RWPE2 (cell line): Measurements from ENCODE around the gene PCYT1A.

ENCODE experiments used
- ATAC-seq: fragments of 200-7000 bp; cut with Tn5 transposase; 3 replicates; pipeline ENCODE4 v1.9.1; 2021; ENCODE audit warnings: low read depth
- DNase-seq: peaks from one replicate; pipeline ENCODE4 v3.0.0-alpha.2; 2020; ENCODE audit warnings: low spot score
- H3K27ac ChIP-seq: fragments of 450-650 bp; 2 replicates; pipeline ENCODE4 v1.5.1; 2017; ENCODE audit warnings: mild to moderate bottlenecking; ENCODE audit not compliant: poor library complexity, severe bottlenecking
- H3K27me3 ChIP-seq: fragments of 250-450 bp; sonication (Bioruptor Pico); 2 replicates; pipeline ENCODE4 v1.5.1; 2021; ENCODE audit warnings: mild to moderate bottlenecking, moderate library complexity; ENCODE audit not compliant: insufficient read depth, poor library complexity, severe bottlenecking
- H3K36me3 ChIP-seq: fragments of 250-450 bp; sonication (Bioruptor Pico); 2 replicates; pipeline ENCODE4 v1.5.1; 2020; ENCODE audit warnings: low read depth, mild to moderate bottlenecking, moderate library complexity
- H3K4me1 ChIP-seq: fragments of 250-450 bp; sonication (Bioruptor Pico); 2 replicates; pipeline ENCODE4 v1.5.1; 2021; ENCODE audit warnings: mild to moderate bottlenecking, moderate library complexity; ENCODE audit not compliant: insufficient read depth, poor library complexity, severe bottlenecking
- H3K4me3 ChIP-seq: fragments of 250-450 bp; sonication (Bioruptor Pico); 2 replicates; pipeline ENCODE4 v1.5.1; 2021; ENCODE audit warnings: mild to moderate bottlenecking, moderate library complexity; ENCODE audit not compliant: severe bottlenecking
- H3K9me3 ChIP-seq: fragments of 250-450 bp; sonication (Bioruptor Pico); 2 replicates; pipeline ENCODE4 v1.5.1; 2021; ENCODE audit warnings: mild to moderate bottlenecking, moderate library complexity; ENCODE audit not compliant: severe bottlenecking
- CTCF ChIP-seq: fragments of 450-650 bp; IDR thresholded peaks from one replicate; pipeline ENCODE4 v1.5.1; 2017; ENCODE audit warnings: mild to moderate bottlenecking, moderate library complexity; ENCODE audit not compliant: poor library complexity, severe bottlenecking

Gene PCYT1A

GRCh38 chr3:196220587-196220986 is 66.9 kb downstream of the PCYT1A start:
- Histone ChIP-seq H3K27me3 (no peaks in the 10 kb centered on the region), H3K4me1 (peaks cover 6% of the 10 kb centered on the region), H3K27ac (no peak overlapping the region), H3K9me3 (no peaks in the 10 kb centered on the region), H3K4me3 (no peak overlapping the region), H3K36me3 (no peaks in the 10 kb centered on the region)
- no peak for DNase-seq
- no peak for ATAC-seq
- TF ChIP-seq CTCF = no peak

- no peaks in the 10 kb centered on the region for H3K36me3 ChIP-seq
- H3K9me3 ChIP-seq = no peaks in the 10 kb centered on the region
- no peak for DNase-seq
- no peaks in the 10 kb centered on the region for H3K27me3 ChIP-seq
- H3K4me3 ChIP-seq = no peak overlapping the region
- no peak for ATAC-seq
- peaks cover 6% of the 10 kb centered on the region for H3K4me1 ChIP-seq
- TF ChIP-seq CTCF = no peak
- no peak overlapping the region for H3K27ac ChIP-seq
These were observed 67.6 kb downstream of the PCYT1A start for GRCh38 chr3:196219970-196220311.

GRCh38 chr3:196219194-196219969 is 68.1 kb downstream of the PCYT1A start:
- no peaks in the 10 kb centered on the region for H3K36me3 ChIP-seq
- no peak overlapping the region for H3K27ac ChIP-seq
- DNase-seq (no peak), ATAC-seq (peak; percentile 78)
- no peaks in the 10 kb centered on the region for H3K9me3 ChIP-seq
- no peak overlapping the region for H3K4me3 ChIP-seq
- TF ChIP-seq CTCF = no peak
- H3K4me1 ChIP-seq = peaks cover 6% of the 10 kb centered on the region
- no peaks in the 10 kb centered on the region for H3K27me3 ChIP-seq

GRCh38 chr3:196218155-196218712 is 69.3 kb downstream of the PCYT1A start:
- Histone ChIP-seq H3K36me3 (no peaks in the 10 kb centered on the region), H3K4me3 (no peak overlapping the region), H3K4me1 (peaks cover 6% of the 10 kb centered on the region), H3K9me3 (no peaks in the 10 kb centered on the region), H3K27me3 (no peaks in the 10 kb centered on the region), H3K27ac (no peak overlapping the region)
- ATAC-seq (no peak), DNase-seq (no peak)
- no peak for TF ChIP-seq CTCF
